ENCODE data around the gene SGTA. TPM values are rescaled to one million over a fixed set of nuclear protein-coding genes. Genes with fewer than 3 reads are reported as not detected.

SGTA gene
- total and polyA plus RNA-seq, 2 of the 13 experiments (the other 11 are each of a cell fraction or from before 2014, with no cell fraction given) = 43.9 to 47.4 TPM

DNA sequence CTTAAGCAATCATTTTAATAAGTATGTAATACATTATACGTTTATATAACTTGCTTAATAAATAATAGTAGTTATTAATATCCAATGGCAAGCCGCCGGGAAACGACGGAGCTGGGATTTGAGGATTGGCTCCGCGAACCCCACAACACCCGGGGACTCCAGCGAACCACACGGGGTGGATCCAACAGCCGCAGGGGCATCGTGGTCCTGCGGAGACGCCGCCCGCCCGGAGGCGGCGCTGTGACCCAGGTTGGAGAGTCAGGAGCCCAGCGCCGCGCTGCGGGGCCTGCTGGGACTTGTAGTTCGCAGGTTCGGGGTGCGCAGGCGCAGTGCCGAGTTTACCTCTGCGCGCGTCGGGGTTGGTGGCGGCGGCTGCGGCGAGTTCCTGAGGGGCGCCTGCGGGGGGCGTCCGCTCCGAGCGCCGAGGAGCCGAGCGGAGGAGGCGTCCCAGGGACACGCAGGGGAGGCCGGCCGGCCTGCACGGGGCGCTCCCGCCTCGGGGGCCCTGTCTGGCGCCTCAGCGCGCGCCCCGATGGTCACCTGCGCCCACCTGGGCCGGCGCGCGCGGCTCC lies 36.6 kb upstream of the SGTA start, which contains the start of gene ZNF554 (continued):
- TF ChIP-seq, protein P1, sequence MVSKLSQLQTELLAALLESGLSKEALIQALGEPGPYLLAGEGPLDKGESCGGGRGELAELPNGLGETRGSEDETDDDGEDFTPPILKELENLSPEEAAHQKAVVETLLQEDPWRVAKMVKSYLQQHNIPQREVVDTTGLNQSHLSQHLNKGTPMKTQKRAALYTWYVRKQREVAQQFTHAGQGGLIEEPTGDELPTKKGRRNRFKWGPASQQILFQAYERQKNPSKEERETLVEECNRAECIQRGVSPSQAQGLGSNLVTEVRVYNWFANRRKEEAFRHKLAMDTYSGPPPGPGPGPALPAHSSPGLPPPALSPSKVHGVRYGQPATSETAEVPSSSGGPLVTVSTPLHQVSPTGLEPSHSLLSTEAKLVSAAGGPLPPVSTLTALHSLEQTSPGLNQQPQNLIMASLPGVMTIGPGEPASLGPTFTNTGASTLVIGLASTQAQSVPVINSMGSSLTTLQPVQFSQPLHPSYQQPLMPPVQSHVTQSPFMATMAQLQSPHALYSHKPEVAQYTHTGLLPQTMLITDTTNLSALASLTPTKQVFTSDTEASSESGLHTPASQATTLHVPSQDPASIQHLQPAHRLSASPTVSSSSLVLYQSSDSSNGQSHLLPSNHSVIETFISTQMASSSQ (IDR thresholded peaks at IDR 0.05; ENCODE audit: low read depth) = no peak
- TF ChIP-seq, protein P1 (CRISPR knock-in tag; IDR thresholded peaks at IDR 0.05; ENCODE audit: borderline replicate concordance) = peak; percentile 79
- TF ChIP-seq, protein P2, sequence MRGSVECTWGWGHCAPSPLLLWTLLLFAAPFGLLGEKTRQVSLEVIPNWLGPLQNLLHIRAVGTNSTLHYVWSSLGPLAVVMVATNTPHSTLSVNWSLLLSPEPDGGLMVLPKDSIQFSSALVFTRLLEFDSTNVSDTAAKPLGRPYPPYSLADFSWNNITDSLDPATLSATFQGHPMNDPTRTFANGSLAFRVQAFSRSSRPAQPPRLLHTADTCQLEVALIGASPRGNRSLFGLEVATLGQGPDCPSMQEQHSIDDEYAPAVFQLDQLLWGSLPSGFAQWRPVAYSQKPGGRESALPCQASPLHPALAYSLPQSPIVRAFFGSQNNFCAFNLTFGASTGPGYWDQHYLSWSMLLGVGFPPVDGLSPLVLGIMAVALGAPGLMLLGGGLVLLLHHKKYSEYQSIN (CRISPR knock-in tag; IDR thresholded peaks at IDR 0.05; ENCODE audit: borderline replicate concordance) = no peak
- TF ChIP-seq ZNF691 (CRISPR knock-in tag; IDR thresholded peaks at IDR 0.05; ENCODE audit: borderline replicate concordance, low read depth) (peak; percentile 89; the same call in 1 of the 2 replicates), NFKBIZ (CRISPR knock-in tag; IDR thresholded peaks at IDR 0.05) (no peak), ZNF761 (CRISPR knock-in tag; conservative IDR thresholded peaks at IDR 0.05) (0 out of 2 replicates have a peak, but pooled peaks have one; percentile 76), ZNF547 (CRISPR knock-in tag; IDR thresholded peaks at IDR 0.05) (peak; percentile 35; the same call in 1 of the 2 replicates), ETV5 (CRISPR knock-in tag; IDR thresholded peaks at IDR 0.05; ENCODE audit: borderline replicate concordance) (peak; percentile 67), SNRNP70 (IDR thresholded peaks at IDR 0.05; ENCODE audit: low read depth, low read length) (no peak), DRAP1 (CRISPR knock-in tag; IDR thresholded peaks at IDR 0.05) (peak; percentile 49; the same call in 1 of the 2 replicates), NPAS2 (CRISPR knock-in tag; IDR thresholded peaks at IDR 0.05; ENCODE audit: borderline replicate concordance) (no peak), HNRNPUL1 (IDR thresholded peaks at IDR 0.05; ENCODE audit: low read depth, low read length) (peak; percentile 39; the same call in 1 of the 2 replicates), ATF3 (CRISPR knock-in tag; IDR thresholded peaks at IDR 0.05) (peak; percentile 33; the same call in 1 of the 2 replicates), GFI1 (CRISPR knock-in tag; IDR thresholded peaks at IDR 0.05; ENCODE audit: borderline replicate concordance) (peak; percentile 65; the same call in 1 of the 2 replicates), SMARCE1 (IDR thresholded peaks at IDR 0.05; ENCODE audit: borderline replicate concordance) (no peak), CENPBD1 (CRISPR knock-in tag; IDR thresholded peaks at IDR 0.05; ENCODE audit: borderline replicate concordance, low read depth) (no peak), GATAD1 (CRISPR knock-in tag; IDR thresholded peaks at IDR 0.05) (peak; percentile 87), NR2F2 (IDR thresholded peaks at IDR 0.05; ENCODE audit: borderline replicate concordance, low read depth) (no peak; the same call in 1 of the 2 replicates), MTF1 (CRISPR knock-in tag; IDR thresholded peaks at IDR 0.05) (no peak)

Measured in HepG2 (cell line).